Breast epithelium (tissue), 3 donors: ENCODE results near the gene LAP3.

ENCODE experiments used
- CTCF ChIP-seq, 3 donors: fragments of 450-650 bp; IDR thresholded peaks; one replicate each; pipeline ENCODE4 v1.5.1; 2016 to 2017; ENCODE audit warnings: antibody characterized with exemption in 3 of 3, mild to moderate bottlenecking in 3 of 3, moderate library complexity in 3 of 3
- POLR2AphosphoS5 ChIP-seq, 3 donors: sonication (generic); formaldehyde crosslinking; IDR thresholded peaks; one replicate each; pipeline ENCODE4 v1.6.1; 2017; ENCODE audit warnings: antibody characterized with exemption in 3 of 3

GRCh38 chr4:17562157-17562556 lies 14.8 kb upstream of the LAP3 start:
- TF ChIP-seq CTCF (IDR thresholded peaks at IDR 0.05) (no peak), POLR2AphosphoS5 (IDR thresholded peaks at IDR 0.05) (no peak)
